ENCODE measurements around the gene USP48.

- TF ChIP-seq RCOR1 (IDR thresholded peaks at IDR 0.05; ENCODE audit: insufficient replicate concordance, low read length) (no peak), CTCF (conservative IDR thresholded peaks at IDR 0.05; ENCODE audit: low read depth, low read length) (no peak), NFE2L2 (IDR thresholded peaks at IDR 0.05; ENCODE audit: low read depth, low read length) (no peak), ELK1 (IDR thresholded peaks at IDR 0.05; ENCODE audit: borderline replicate concordance, low read depth, low read length) (no peak), RFX5 (IDR thresholded peaks at IDR 0.05; ENCODE audit: low read depth, low read length) (no peak), RAD21 (IDR thresholded peaks at IDR 0.05; ENCODE audit: low read length) (no peak), MAFK (IDR thresholded peaks at IDR 0.05; ENCODE audit: low read depth, low read length) (no peak), POLR2A (IDR thresholded peaks at IDR 0.05; ENCODE audit: low read depth, low read length) (no peak), SMC3 (IDR thresholded peaks at IDR 0.05; ENCODE audit: low read depth, low read length) (no peak), USF2 (IDR thresholded peaks at IDR 0.05; ENCODE audit: low read depth, low read length) (no peak), MXI1 (IDR thresholded peaks at IDR 0.05; ENCODE audit: borderline replicate concordance, low read depth, low read length) (no peak), CEBPB (IDR thresholded peaks at IDR 0.05; ENCODE audit: low read depth, low read length) (no peak), CHD1 (IDR thresholded peaks at IDR 0.05; ENCODE audit: low read depth, low read length) (no peak), MAZ (IDR thresholded peaks at IDR 0.05; ENCODE audit: borderline replicate concordance, low read depth, low read length) (no peak)
Measured at GRCh38 chr1:21758614-21759013, 24.3 kb downstream of the USP48 start.

All from IMR-90 (cell line).